Body of pancreas (tissue), 4 donors: ENCODE data around the gene ATXN7L2. TPM values are rescaled to one million over a fixed set of nuclear protein-coding genes. Genes with fewer than 3 reads are reported as not detected.

Experiments used
- ATAC-seq: fragments of 150-250 bp; one replicate; pipeline ENCODE4 v1.9.1; 2016
- DNase-seq, 4 donors: peaks; one replicate each; pipeline ENCODE4 v3.0.0-alpha.2; 2019
- H3K27ac ChIP-seq, 4 donors: fragments of 200-600 bp; sonication (generic); 1 replicate in 3 of 4; 2 replicates in 1 of 4; pipeline versions ENCODE4 v1.5.1 to v1.6.1; 2016 to 2019; ENCODE audit warnings: mild to moderate bottlenecking in 1 of 4, mixed read lengths in 1 of 4, moderate library complexity in 1 of 4
- H3K27me3 ChIP-seq, 2 donors: fragments of 200-600 bp; sonication (generic); one replicate each; pipeline ENCODE4 v1.6.0; 2016; ENCODE audit warnings: mild to moderate bottlenecking in 1 of 2
- H3K36me3 ChIP-seq, 2 donors: fragments of 200-600 bp; sonication (generic); replicated peaks in 1 of 2; 2 replicates each; pipeline ENCODE4 v1.5.1; 2016; ENCODE audit warnings: low read depth in 2 of 2; ENCODE audit not compliant: insufficient read depth in 1 of 2
- H3K4me1 ChIP-seq: fragments of 200-600 bp; sonication (generic); one replicate; pipeline ENCODE4 v1.6.0; 2016
- H3K4me3 ChIP-seq, 2 donors: fragments of 200-600 bp; sonication (generic); 1 replicate in 1 of 2; 2 replicates in 1 of 2; pipeline ENCODE4 v1.5.1; 2016 to 2019
- H3K9me3 ChIP-seq, 3 donors: fragments of 200-600 bp; sonication (generic); 1 replicate in 2 of 3; 2 replicates in 1 of 3; pipeline ENCODE4 v1.5.1; 2016
- POLR2A ChIP-seq, 3 donors: fragments of 450-650 bp; IDR thresholded peaks; one replicate each; pipeline ENCODE4 v1.6.1; 2016; ENCODE audit warnings: antibody characterized with exemption in 3 of 3, mild to moderate bottlenecking in 2 of 3
- WGBS, 2 donors: methylation state at CpG; one replicate each; pipeline ENCODE4 v1.1.5; 2017; 5-methylcytosine and 5-hydroxymethylcytosine counted together
- intact Hi-C: fragments of 100-400 bp; cut with DNase I; formaldehyde crosslinking; loops from one replicate; pipeline ENCODE4 v1.15.1; 2023
- total RNA-seq, 2 donors: library from RNA; depleted of rRNA; stranded (reverse); fragments of >200 nt; gene quantifications; one replicate each; pipeline ENCODE4 v1.1.0, GENCODE V29; 2016
- TF ChIP-seq, protein P1 (sequence below), 7 experiments: fragments of 450-650 bp in 4 of 7; fragments of 200-600 bp in 3 of 7; sonication (generic) in 3 of 7; IDR thresholded peaks; one replicate each; pipeline ENCODE4 v1.5.1; 2016 to 2019; ENCODE audit warnings: antibody characterized with exemption in 7 of 7

ATXN7L2 gene
- total RNA-seq, 2 donors from 2014 or later = 2.6 to 5.9 TPM

DNA sequence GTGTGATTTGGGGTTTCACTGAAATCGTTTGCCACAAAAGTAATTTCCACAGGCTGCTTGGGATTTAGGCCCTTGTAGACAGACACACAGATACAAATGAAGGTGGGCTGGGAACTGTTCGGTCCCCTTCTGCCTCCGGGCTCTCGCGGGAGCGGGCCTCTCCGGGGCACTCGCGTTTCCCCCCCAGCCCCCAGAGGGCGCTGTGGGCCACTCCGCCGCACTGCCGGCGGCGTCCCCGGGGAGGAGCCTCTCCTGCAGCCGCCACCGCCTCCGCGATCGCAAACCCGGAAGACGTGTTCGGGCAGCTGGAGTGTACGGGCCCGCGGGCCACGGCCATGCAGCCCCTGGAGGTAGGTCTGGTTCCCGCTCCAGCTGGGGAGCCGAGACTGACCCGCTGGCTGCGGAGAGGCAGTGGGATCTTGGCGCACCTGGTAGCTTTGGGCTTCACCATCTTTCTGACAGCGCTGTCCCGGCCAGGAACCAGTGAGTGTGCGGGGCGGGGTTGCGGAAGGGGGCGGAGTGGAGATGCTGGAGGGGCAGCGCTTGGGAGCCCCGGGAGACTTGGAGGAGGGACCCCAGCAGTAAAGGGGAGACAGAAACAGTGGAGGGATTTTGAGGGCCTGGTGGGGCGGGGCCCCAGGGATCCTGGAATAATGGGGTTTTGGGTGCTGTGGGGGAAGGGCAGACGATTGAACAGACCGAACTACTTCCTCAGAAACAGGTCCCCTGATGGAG, 10.3 kb downstream of the ATXN7L2 start, which contains the start of gene CYB561D1:
Gene CYB561D1 (plus strand): TSS at position 290 of the 735 bp plus-strand sequence. CDS start 46 bp downstream, at position 336.
- Histone ChIP-seq H3K36me3 (no peaks in the 10 kb centered on the region), H3K4me1 (peaks cover 20% of the 10 kb centered on the region), H3K27ac (peak within 1 kb of the TSS in 3 of 4 donors; percentile 59 to 79 (median 67)), H3K27me3 (no peaks in the 10 kb centered on the region), H3K9me3 (no peaks in the 10 kb centered on the region), H3K4me3 (peak within 1 kb of the TSS; percentile 71 to 75)
- intact Hi-C loops = no loop called here
- TF ChIP-seq, protein P1, sequence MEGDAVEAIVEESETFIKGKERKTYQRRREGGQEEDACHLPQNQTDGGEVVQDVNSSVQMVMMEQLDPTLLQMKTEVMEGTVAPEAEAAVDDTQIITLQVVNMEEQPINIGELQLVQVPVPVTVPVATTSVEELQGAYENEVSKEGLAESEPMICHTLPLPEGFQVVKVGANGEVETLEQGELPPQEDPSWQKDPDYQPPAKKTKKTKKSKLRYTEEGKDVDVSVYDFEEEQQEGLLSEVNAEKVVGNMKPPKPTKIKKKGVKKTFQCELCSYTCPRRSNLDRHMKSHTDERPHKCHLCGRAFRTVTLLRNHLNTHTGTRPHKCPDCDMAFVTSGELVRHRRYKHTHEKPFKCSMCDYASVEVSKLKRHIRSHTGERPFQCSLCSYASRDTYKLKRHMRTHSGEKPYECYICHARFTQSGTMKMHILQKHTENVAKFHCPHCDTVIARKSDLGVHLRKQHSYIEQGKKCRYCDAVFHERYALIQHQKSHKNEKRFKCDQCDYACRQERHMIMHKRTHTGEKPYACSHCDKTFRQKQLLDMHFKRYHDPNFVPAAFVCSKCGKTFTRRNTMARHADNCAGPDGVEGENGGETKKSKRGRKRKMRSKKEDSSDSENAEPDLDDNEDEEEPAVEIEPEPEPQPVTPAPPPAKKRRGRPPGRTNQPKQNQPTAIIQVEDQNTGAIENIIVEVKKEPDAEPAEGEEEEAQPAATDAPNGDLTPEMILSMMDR (IDR thresholded peaks at IDR 0.05) = peak; percentile 88 to 96 (median 95)
- peak; percentile 41 to 83 (median 78) for TF ChIP-seq POLR2A (IDR thresholded peaks at IDR 0.05)
- WGBS, 2 donors = 0% methylated on average over 15 to 44 of the region's 44 CpGs
- DNase-seq = peak; percentile 86 to 88 (median 87)
- peak; percentile 94 for ATAC-seq

DNA sequence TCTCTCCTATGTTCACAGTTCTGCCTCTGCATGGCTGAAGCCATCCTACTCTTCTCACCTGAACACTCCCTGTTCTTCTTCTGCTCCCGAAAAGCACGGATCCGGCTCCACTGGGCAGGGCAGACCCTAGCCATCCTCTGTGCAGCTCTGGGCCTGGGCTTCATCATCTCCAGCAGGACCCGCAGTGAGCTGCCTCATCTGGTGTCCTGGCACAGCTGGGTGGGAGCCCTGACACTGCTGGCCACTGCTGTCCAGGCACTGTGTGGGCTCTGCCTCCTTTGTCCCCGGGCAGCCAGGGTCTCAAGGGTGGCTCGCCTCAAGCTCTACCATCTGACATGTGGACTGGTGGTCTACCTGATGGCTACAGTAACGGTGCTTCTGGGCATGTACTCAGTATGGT, 12.0 kb downstream of the ATXN7L2 start:
- Histone ChIP-seq H3K9me3 (no peaks in the 10 kb centered on the region), H3K4me1 (peaks cover 20% of the 10 kb centered on the region), H3K36me3 (no peaks in the 10 kb centered on the region), H3K27me3 (no peaks in the 10 kb centered on the region), H3K4me3 (no peak overlapping the region), H3K27ac (no peak overlapping the region)
- TF ChIP-seq POLR2A (IDR thresholded peaks at IDR 0.05) = no peak
- TF ChIP-seq, protein P1 (IDR thresholded peaks at IDR 0.05) = no peak
- intact Hi-C loops = loop anchor here (5.0 kb wide), 1 partner anchor 37 kb away; no protein-coding TSS in a partner anchor
- ATAC-seq = no peak
- no peak for DNase-seq
- 81 to 89% methylated on average over 5 to 7 of the region's 7 CpGs for WGBS, 2 donors

DNA sequence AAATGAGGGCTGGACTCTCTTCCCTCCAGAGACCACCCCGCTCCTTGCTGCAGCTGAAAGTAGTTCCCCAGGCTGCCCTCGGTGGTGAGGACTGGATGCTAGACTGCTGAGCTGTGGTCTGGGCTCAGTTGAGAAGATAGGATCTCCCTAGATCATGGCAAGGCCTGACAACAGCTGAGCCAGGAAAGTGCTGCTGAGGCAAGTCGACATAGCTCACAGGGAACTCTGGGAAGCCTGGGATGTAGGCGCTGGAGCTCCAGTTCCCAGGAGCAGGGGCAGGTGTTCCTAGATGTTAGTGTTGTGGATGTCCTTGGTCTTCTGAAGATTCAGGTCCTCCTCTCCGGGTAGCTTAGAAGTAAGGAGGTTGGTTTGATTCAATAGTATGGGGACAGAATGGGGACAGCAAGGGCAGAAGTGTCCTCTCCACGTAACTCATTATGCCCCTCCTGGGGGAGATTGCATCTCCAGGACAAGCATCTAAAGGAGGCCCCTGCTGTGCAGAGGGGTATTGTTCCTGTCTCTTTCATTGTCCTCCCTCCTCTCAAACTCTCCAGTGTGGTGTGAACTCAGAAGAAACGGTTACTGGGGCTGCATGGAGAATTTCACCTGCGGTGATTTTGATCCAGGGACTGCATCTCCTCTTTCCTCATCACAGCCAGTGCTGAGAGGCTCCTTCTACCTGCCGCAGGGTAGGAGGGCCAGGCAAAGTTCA, 13.9 kb downstream of the ATXN7L2 start:
- no peak for DNase-seq
- Histone ChIP-seq H3K36me3 (no peaks in the 10 kb centered on the region), H3K4me1 (peaks cover 20% of the 10 kb centered on the region), H3K27ac (no peak overlapping the region), H3K27me3 (no peaks in the 10 kb centered on the region), H3K9me3 (no peaks in the 10 kb centered on the region), H3K4me3 (no peak overlapping the region)
- ATAC-seq = no peak
- TF ChIP-seq, protein P1 (IDR thresholded peaks at IDR 0.05) = no peak
- WGBS, 2 donors = 64 to 68% methylated on average over 9 of the region's 9 CpGs
- intact Hi-C loops = loop anchor here (5.0 kb wide), 1 partner anchor 35 kb away; no protein-coding TSS in a partner anchor

DNA sequence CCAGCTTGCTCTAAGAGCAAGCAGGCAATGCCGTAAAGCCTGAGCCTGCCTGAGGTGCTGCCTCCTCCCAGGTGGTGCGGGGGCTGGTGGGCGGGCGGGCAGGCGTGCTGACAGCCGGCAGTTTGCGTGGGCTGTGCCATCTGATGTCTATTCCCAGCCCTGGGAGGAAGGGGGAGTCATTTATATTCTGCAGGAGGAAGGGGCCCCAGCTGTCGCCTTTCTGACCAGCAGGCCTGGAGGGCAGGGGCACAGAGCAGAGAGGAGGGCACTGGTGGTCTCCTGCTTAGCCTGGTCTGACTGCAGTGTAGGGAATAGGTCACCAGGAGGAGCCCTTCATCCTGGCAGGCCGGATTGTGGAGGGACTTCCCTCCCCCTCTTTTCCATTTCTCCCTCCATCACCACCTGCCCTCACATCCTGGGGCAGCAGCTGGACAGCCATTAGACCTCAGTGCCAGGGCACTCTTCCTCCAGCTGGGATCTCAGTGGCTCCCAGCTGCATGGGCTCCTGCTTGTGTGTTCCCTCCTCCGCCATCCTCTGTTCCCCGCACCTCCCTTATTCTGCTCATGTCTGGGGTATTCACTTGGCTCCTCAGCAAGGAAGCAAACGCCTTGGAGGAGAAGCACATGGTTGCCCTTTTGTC, 14.6 kb downstream of the ATXN7L2 start:
- peak in 1 of 4 donors; percentile 37 for DNase-seq
- H3K27me3 ChIP-seq = no peaks in the 10 kb centered on the region
- intact Hi-C loops = loop anchor here (5.0 kb wide), 1 partner anchor 34 kb away; no protein-coding TSS in a partner anchor
- no peak overlapping the region for H3K27ac ChIP-seq
- TF ChIP-seq POLR2A (IDR thresholded peaks at IDR 0.05) = no peak
- TF ChIP-seq, protein P1 (IDR thresholded peaks at IDR 0.05) = peak in 6 of 7 experiments; percentile 11 to 40 (median 27)
- ATAC-seq = no peak
- no peaks in the 10 kb centered on the region for H3K9me3 ChIP-seq
- H3K4me3 ChIP-seq = no peak overlapping the region
- H3K36me3 ChIP-seq = no peaks in the 10 kb centered on the region
- peaks cover 19% of the 10 kb centered on the region for H3K4me1 ChIP-seq
- WGBS, 2 donors = 69 to 81% methylated on average over 12 of the region's 12 CpGs
